HG02623 (cell line): ENCODE results near the gene TFB1M.

Experiments used
- ATAC-seq: cut with Tn5 transposase; IDR thresholded peaks from one replicate; pipeline ENCODE4 v1.9.1; 2021; ENCODE audit warnings: moderate library complexity; ENCODE audit not compliant: unreplicated experiment

Gene TFB1M

GRCh38 chr6:155213611-155214372, 100.5 kb downstream of the TFB1M start:
- ATAC-seq = no peak

GRCh38 chr6:155212616-155213380, 101.5 kb downstream of the TFB1M start:
- ATAC-seq = no peak

GRCh38 chr6:155212106-155212505, 102.2 kb downstream of the TFB1M start:
- ATAC-seq = no peak

- no peak for ATAC-seq
These were observed 107.1 kb downstream of the TFB1M start for GRCh38 chr6:155207223-155207622.
